OCI-LY1 (cell line): ENCODE data around the gene NRP1.

Experiments used
- EZH2 ChIP-seq: fragments of 200-600 bp; sonication (generic), shearing (Covaris generic); IDR thresholded peaks from 2 replicates; pipeline ENCODE4 v1.8.0; 2017; ENCODE audit warnings: borderline replicate concordance, mixed run types, mild to moderate bottlenecking, antibody characterized with exemption, low read length, moderate library complexity, mixed read lengths
- TF ChIP-seq, protein P1 (sequence below): fragments of 200-600 bp; sonication (generic), shearing (Covaris generic); IDR thresholded peaks from 2 replicates; pipeline ENCODE4 v1.5.1; 2017; ENCODE audit warnings: mild to moderate bottlenecking, antibody characterized with exemption, low read length, moderate library complexity, mixed read lengths

DNA sequence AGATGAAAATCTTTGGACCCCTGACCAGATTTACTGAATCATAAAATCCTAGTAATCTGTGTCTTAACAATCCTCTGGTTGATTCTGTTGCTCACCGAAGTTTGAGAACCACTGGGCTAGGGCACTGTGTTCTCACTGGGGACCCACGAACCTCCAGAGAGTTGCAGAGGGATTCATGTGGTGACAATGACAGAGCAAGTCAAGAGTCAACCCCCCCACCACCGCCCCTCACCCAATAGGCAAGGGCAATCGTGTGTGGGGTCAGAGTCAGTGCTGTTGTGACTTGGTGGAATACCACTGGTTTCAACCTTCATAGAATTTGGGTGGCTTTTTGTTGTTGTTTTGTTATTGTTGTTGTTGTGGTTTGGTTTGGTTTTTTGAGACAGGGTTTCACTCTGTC is 23.5 kb upstream of the NRP1 start:
- no peak for TF ChIP-seq EZH2
- TF ChIP-seq, protein P1, sequence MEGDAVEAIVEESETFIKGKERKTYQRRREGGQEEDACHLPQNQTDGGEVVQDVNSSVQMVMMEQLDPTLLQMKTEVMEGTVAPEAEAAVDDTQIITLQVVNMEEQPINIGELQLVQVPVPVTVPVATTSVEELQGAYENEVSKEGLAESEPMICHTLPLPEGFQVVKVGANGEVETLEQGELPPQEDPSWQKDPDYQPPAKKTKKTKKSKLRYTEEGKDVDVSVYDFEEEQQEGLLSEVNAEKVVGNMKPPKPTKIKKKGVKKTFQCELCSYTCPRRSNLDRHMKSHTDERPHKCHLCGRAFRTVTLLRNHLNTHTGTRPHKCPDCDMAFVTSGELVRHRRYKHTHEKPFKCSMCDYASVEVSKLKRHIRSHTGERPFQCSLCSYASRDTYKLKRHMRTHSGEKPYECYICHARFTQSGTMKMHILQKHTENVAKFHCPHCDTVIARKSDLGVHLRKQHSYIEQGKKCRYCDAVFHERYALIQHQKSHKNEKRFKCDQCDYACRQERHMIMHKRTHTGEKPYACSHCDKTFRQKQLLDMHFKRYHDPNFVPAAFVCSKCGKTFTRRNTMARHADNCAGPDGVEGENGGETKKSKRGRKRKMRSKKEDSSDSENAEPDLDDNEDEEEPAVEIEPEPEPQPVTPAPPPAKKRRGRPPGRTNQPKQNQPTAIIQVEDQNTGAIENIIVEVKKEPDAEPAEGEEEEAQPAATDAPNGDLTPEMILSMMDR, result no peak
